Measurements from ENCODE around the gene PCDH9. TPM values are rescaled to one million over a fixed set of nuclear protein-coding genes. Genes with fewer than 3 reads are reported as not detected.

Gene PCDH9
- polyA plus RNA-seq, 3 donors from 2014 or later = 0.56 to 0.77 TPM; not detected in 1

DNA sequence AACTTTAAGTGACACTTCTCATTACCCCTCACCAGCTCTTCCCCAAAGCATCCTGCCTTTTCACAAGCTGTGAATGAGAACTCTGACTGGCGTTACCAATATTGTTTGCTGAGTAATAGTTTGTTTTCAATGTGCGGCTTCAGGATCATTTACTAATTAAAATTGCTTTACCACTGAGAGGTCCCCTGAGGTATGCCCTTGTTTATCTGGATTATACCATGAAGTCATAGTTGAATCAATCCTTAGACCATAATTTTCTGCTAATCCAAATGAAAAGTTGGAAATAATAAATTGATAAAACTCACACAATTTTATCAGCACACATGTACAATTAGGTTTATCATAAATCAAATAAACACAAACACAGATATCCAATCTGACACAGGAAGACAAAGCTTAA, 568.8 kb downstream of the PCDH9 start:
- no peak overlapping the region for H3K4me3 Mint-ChIP-seq

DNA sequence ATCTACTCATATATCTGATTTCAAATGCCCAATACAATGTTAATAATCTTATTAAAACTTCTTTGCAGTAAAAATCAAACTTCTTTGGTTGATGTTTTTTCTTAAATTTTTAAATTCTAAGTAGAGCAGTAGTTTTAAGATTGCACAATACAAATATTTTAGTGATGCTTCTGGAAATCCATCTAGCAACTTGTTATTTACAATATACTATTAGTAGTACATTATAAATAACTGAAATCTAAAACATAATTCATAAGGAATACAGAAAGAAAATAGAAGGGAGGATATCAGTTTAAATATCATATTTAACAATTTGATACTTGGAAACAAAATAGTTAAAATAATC, 569.7 kb downstream of the PCDH9 start:
- H3K4me3 Mint-ChIP-seq = no peak overlapping the region
- no peaks in the 10 kb centered on the region for H3K4me1 Mint-ChIP-seq
- no peaks in the 10 kb centered on the region for H3K27me3 Mint-ChIP-seq (ENCODE audit: low read depth in 3 of 3)
- H3K36me3 Mint-ChIP-seq = no peaks in the 10 kb centered on the region
- H3K9me3 Mint-ChIP-seq = peaks cover 0 to 11% (median 1%) of the 10 kb centered on the region in 6 donors
- no peak overlapping the region for H3K27ac Mint-ChIP-seq
- DNase-seq = no peak

More for the DNA sequence above, 568.8 kb downstream of the PCDH9 start:
- peaks cover 0 to 16% (median 2%) of the 10 kb centered on the region in 6 donors for H3K9me3 Mint-ChIP-seq
- H3K4me1 Mint-ChIP-seq = no peaks in the 10 kb centered on the region
- no peak overlapping the region for H3K27ac Mint-ChIP-seq
- no peaks in the 10 kb centered on the region for H3K27me3 Mint-ChIP-seq (ENCODE audit: low read depth in 3 of 3)
- H3K36me3 Mint-ChIP-seq = no peaks in the 10 kb centered on the region
- no peak for DNase-seq

DNA sequence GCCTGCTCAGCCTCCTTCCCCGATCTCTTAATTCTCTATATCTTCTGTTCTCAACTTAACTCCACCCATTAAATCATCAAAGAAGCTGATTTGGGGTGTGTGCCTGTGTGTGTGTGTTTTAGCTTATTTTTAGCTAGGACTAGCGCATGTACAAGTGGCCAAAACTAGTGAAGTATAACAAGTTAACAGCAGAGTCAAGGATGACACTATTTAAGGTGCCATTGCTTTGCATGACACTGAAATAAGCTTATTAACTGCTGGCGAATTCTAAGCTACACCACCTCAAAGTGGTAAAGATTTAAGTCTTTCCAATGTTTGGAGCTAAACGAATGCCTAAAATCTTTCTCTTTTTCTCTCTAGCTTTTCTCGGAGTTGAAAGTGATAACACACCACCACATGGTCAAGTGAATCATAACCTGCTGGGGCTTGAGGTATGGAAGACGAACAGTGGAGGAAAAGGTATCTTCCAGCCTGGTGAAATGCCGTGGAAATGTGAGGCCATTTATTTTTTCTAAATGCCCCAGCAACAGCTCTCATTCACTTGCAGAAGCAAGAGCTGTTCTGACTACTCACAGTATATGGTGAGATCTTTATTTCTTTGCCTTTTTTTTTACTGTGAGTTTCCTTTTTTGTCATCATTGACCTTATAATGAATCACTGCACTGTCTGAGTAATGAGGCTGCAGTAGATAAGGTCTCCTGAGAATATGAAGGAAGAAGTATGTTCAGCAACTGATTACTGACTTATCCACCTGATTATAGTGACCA, 570.3 kb downstream of the PCDH9 start:
- DNase-seq = no peak
- peaks cover 0 to 8% (median 0%) of the 10 kb centered on the region in 6 donors for H3K9me3 Mint-ChIP-seq
- no peaks in the 10 kb centered on the region for H3K4me1 Mint-ChIP-seq
- H3K36me3 Mint-ChIP-seq = no peaks in the 10 kb centered on the region
- no peak overlapping the region for H3K4me3 Mint-ChIP-seq
- H3K27me3 Mint-ChIP-seq (ENCODE audit: low read depth in 3 of 3) = no peaks in the 10 kb centered on the region
- no peak overlapping the region for H3K27ac Mint-ChIP-seq

DNA sequence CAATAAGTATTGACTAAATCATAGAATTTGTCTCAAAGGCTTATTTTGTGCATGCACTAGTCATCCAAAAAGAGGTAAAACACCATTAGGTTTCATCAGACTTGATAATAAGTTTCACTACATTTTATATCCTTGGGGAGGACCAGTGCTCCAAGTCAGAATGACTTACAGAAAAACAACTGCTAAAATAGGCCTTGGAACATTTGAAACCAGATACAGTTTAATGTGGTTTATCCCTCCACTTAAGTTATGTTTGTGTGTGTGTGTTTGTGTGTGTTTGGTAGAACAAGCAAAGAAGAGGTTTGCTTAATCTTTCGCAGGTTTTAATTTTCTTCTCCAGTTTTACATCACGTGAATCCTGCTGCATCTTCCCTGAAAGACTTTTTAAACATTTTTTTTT, 570.9 kb downstream of the PCDH9 start:
- H3K4me3 Mint-ChIP-seq = no peak overlapping the region
- peaks cover 0 to 8% (median 0%) of the 10 kb centered on the region in 6 donors for H3K9me3 Mint-ChIP-seq
- H3K27ac Mint-ChIP-seq = no peak overlapping the region

DNA sequence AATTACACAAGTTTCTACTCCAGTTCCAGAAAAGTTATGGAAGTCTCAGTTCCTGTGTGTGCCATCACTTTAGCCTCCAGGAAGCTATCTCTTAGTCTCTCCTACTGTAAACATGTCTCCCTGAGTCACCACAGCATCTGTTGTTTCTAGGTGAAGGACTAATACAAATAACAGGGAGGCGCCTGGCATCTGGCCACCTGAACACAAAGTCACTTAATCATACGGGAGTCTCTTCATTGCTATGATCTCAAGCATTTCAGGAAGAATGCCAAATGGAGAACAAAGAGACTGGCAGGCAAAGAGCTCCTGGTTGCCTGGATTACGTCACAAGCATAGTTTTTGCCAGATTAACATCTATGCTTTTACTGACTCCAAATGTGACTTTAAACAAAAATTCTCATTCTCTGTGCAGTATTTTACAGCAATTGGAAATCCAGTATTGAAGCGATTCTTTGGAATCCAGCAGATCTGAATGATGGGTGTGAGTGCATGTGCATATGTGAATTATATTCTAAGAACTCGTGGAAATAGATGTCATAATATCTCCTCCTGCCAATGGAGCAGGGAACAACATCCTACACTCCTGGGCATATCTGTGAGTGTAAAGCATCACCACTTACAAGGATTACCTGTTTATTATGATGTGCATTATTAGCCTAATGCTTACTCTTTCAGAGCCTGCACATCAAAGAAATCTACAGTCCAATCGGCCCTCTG, 572.8 kb downstream of the PCDH9 start:
- Mint-ChIP-seq H3K9me3 (peaks cover 0 to 14% (median 4%) of the 10 kb centered on the region in 6 donors), H3K4me3 (no peak overlapping the region), H3K36me3 (no peaks in the 10 kb centered on the region), H3K27me3 (ENCODE audit: low read depth in 3 of 3) (no peaks in the 10 kb centered on the region), H3K27ac (no peak overlapping the region), H3K4me1 (no peaks in the 10 kb centered on the region)
- no peak for DNase-seq

More for the DNA sequence above, 570.9 kb downstream of the PCDH9 start:
- Mint-ChIP-seq H3K36me3 (no peaks in the 10 kb centered on the region), H3K4me1 (no peaks in the 10 kb centered on the region), H3K27me3 (ENCODE audit: low read depth in 3 of 3) (no peaks in the 10 kb centered on the region)
- no peak for DNase-seq

DNA sequence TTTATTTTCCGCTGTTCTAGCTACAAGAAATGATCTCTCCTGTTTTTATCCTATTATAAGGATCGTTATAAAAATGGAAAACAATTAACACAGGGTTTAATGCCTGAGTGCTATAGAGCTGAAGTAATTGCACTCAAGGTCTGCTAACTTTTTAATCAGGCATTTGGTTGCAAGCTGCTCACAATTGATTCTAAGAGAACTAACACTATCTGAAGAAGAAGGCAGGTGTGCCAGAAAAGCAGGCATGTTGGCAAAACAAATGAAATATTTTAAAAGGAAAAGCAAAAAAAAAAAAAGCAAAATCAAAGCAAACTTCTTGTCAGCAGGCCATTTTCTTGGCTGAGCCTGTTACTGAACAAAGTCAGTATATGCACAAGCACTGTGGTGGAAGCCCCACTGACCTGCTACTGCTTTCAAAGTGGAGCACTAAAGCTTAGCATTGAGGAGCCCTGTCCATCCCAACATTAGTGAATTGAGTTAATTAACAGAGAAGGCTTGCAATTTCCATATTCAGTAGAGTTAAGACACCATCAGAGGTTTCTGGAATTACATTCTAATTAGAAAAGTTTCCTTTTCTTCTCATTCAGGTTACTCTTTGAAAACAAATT, 574.2 kb downstream of the PCDH9 start:
- Mint-ChIP-seq H3K27me3 (ENCODE audit: low read depth in 3 of 3) (no peaks in the 10 kb centered on the region), H3K4me3 (no peak overlapping the region), H3K27ac (no peak overlapping the region), H3K9me3 (peaks cover 0 to 9% (median 4%) of the 10 kb centered on the region in 6 donors), H3K36me3 (no peaks in the 10 kb centered on the region), H3K4me1 (no peaks in the 10 kb centered on the region)
- DNase-seq = no peak

DNA sequence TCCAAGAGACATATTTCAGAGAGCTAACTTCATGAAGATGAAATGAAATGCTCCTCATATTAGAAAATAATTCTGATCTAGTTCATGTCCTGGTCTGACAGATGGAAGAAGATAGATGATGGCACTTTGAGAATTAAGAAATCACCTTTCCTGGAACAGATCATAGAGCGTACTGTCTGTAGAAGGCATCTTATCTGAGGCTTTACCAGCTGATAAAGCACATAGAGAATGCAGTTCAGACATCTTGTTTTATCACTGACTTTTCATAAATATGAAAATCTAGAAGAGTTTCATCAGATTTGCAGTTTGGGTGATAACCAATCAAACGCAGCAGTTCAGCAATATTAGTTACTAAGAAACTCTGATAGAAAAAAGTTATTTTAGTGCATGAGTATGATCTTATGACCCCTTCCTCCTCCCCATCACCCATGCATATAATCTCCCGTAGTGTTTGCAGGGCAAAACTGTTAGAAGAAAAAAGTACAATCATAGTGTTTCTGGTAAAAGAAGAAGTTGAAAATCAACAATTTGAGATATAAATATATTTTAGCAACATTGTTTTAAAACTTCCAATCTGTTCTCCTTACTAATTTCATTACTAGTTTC, 585.2 kb downstream of the PCDH9 start:
- H3K4me1 Mint-ChIP-seq = no peaks in the 10 kb centered on the region
- H3K27me3 Mint-ChIP-seq (ENCODE audit: low read depth in 3 of 3) = no peaks in the 10 kb centered on the region
- peaks cover 0 to 22% (median 5%) of the 10 kb centered on the region in 6 donors for H3K9me3 Mint-ChIP-seq
- DNase-seq = no peak
- H3K27ac Mint-ChIP-seq = no peak overlapping the region
- H3K36me3 Mint-ChIP-seq = no peaks in the 10 kb centered on the region
- no peak overlapping the region for H3K4me3 Mint-ChIP-seq

DNA sequence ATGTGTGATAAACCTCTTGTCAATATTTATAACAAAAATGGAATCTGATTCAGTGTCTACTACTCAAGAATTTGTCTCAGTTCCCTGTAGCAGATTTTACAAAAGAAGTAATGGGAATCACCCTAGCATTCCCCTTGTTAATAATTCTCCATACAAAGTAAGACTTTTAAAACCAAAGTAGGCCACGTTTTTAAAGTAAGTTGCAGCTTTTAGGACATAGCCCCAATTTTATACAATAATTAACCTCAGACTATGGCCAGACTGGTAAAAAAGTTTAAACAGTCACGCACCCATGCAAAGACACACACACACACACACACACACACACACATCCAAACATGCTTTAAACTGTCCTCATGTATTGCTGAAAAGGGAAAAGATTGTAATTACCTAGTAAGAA, 589.9 kb downstream of the PCDH9 start:
- H3K9me3 Mint-ChIP-seq = peaks cover 0 to 19% (median 1%) of the 10 kb centered on the region in 6 donors
- H3K27ac Mint-ChIP-seq = no peak overlapping the region
- H3K27me3 Mint-ChIP-seq (ENCODE audit: low read depth in 3 of 3) = no peaks in the 10 kb centered on the region
- DNase-seq = no peak
- no peak overlapping the region for H3K4me3 Mint-ChIP-seq
- H3K36me3 Mint-ChIP-seq = no peaks in the 10 kb centered on the region
- H3K4me1 Mint-ChIP-seq = no peaks in the 10 kb centered on the region

DNA sequence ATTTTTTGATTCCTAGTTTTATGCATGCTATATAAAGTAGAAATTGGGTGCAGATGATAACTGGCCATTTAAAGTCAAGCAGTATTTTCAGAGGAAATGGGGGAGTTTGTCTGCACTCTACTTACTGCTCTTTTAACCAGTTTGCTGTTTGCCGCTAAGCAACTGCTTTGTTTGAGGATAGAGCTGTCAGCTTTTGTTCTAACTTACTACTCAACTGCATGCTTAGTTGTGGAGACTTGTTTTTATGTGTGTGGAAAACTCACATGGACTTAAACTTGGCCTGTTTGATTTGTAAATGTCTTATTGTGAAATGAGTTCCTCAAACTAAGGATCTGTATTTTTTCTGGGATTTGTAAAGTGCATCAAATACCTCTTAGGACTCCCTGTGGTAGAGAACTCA, 591.1 kb downstream of the PCDH9 start:
- H3K27ac Mint-ChIP-seq = no peak overlapping the region
- H3K9me3 Mint-ChIP-seq = peaks cover 0 to 19% (median 2%) of the 10 kb centered on the region in 6 donors
- no peaks in the 10 kb centered on the region for H3K27me3 Mint-ChIP-seq (ENCODE audit: low read depth in 3 of 3)
- DNase-seq = no peak
- H3K4me3 Mint-ChIP-seq = no peak overlapping the region
- no peaks in the 10 kb centered on the region for H3K36me3 Mint-ChIP-seq
- H3K4me1 Mint-ChIP-seq = no peaks in the 10 kb centered on the region

DNA sequence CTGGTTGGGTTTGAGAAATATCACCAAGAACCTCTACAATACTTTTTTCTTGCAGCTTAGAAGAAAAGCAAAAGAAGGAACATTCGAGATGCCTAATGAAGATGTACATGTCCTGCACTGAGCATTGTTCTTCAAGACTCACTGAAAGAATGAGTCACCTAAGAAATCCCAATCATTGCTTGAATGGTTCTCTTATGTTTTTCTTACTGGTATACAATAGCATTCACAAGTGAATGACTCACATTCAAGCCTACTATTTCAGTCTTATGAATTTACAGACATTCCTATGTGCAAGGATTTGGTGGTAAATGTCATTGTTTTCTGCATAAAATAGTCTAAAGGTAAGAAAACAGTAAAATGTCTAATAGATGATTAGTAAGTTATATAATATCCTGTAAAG, 594.6 kb downstream of the PCDH9 start:
- Mint-ChIP-seq H3K27me3 (ENCODE audit: low read depth in 3 of 3) (no peaks in the 10 kb centered on the region), H3K4me3 (no peak overlapping the region), H3K9me3 (peaks cover 0 to 12% (median 2%) of the 10 kb centered on the region in 6 donors), H3K4me1 (no peaks in the 10 kb centered on the region), H3K27ac (no peak overlapping the region), H3K36me3 (no peaks in the 10 kb centered on the region)
- no peak for DNase-seq

DNA sequence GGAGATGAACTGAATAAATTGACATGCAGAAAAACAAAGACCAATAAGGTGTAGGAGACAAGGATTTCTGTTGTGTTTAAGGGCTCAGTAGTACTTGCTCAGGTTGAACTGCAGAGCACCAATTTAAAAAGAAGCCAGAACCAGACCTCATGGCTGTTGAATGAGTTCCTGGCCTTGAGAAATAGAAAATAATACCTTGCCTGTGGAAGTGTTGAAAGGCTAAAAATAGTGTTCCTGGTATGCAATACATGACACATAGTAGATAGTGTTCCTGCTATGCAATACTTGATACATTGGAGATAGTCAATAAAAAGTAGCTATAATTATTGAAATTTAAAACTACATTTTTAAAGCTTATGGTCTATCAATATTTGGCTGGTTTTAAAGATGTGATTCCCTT, 595.8 kb downstream of the PCDH9 start:
- Mint-ChIP-seq H3K27me3 (ENCODE audit: low read depth in 3 of 3) (no peaks in the 10 kb centered on the region), H3K9me3 (peaks cover 0 to 9% (median 1%) of the 10 kb centered on the region in 6 donors), H3K4me3 (no peak overlapping the region), H3K4me1 (no peaks in the 10 kb centered on the region), H3K36me3 (no peaks in the 10 kb centered on the region), H3K27ac (no peak overlapping the region)
- no peak for DNase-seq

DNA sequence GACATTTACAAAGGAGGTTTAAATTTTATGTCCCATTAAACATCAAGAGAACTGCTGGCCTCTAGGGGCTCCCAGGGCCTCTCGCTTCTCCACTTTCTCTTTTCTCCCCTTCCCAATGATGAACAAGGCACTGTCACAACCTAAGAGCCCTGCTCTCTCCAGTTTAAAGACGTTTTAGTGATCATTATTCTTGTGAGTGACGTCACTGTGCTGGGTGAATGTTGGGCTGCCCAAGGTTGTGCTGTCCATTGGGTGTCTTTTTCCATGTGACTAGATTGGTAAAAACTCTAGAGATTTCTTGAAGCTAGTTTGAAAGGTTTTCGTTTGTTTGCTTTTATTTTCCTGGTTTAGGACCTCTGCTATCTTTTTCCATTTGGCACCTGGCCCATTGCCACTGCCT, 602.6 kb downstream of the PCDH9 start:
- DNase-seq = no peak
- H3K27me3 Mint-ChIP-seq (ENCODE audit: low read depth in 3 of 3) = peaks cover 0 to 2% (median 2%) of the 10 kb centered on the region in 3 donors
- no peaks in the 10 kb centered on the region for H3K36me3 Mint-ChIP-seq
- H3K9me3 Mint-ChIP-seq = peaks cover 0 to 15% (median 0%) of the 10 kb centered on the region in 6 donors
- H3K27ac Mint-ChIP-seq = no peak overlapping the region
- H3K4me3 Mint-ChIP-seq = no peak overlapping the region
- H3K4me1 Mint-ChIP-seq = no peaks in the 10 kb centered on the region

DNA sequence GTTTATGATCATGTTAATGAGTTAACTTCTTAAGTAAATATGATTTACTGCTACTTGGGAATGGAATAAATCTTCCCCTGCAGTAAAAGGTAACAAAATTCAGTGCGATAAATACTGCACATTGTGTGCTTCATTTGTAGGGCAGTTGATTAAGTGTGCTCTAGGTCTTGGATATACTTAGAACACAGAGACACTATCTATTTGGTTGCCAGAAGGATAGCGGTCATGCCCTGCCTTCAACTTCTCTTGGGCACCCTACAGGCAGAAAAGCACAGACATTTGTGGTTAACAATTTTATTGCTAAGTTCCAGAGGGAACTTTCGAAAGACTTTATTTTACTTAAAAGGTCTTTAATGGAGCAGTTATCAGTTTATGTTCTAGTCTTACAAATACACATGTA, 605.8 kb downstream of the PCDH9 start:
- Mint-ChIP-seq H3K27me3 (ENCODE audit: low read depth in 3 of 3) (peaks cover 0 to 2% (median 2%) of the 10 kb centered on the region in 3 donors), H3K36me3 (no peaks in the 10 kb centered on the region), H3K4me3 (no peak overlapping the region)

More for the DNA sequence above, 605.8 kb downstream of the PCDH9 start:
- H3K4me1 Mint-ChIP-seq = no peaks in the 10 kb centered on the region
- H3K27ac Mint-ChIP-seq = no peak overlapping the region
- no peak for DNase-seq
- peaks cover 0 to 16% (median 0%) of the 10 kb centered on the region in 6 donors for H3K9me3 Mint-ChIP-seq
